SU-DHL-6 (cell line): ENCODE data around the gene MATCAP1.

Experiments
- H2AFZ ChIP-seq: fragments of 200-600 bp; sonication (generic); 2 replicates; pipeline ENCODE4 v1.6.1; 2014; ENCODE audit warnings: low read depth, mild to moderate bottlenecking, moderate library complexity, mixed read lengths, antibody characterized with exemption, low read length; ENCODE audit not compliant: severe bottlenecking
- H3F3A ChIP-seq: fragments of 200-600 bp; shearing (Covaris generic); 2 replicates; pipeline ENCODE4 v1.6.0; 2016; ENCODE audit warnings: antibody characterized with exemption, mild to moderate bottlenecking; ENCODE audit not compliant: insufficient read depth
- H3K27ac ChIP-seq: fragments of 200-600 bp; sonication (generic); 2 replicates; pipeline ENCODE4 v1.5.1; 2016; ENCODE audit warnings: low read depth, mild to moderate bottlenecking, low read length, moderate library complexity, mixed read lengths
- H3K27me3 ChIP-seq: fragments of 200-600 bp; sonication (generic), shearing (Covaris generic); 2 replicates; pipeline ENCODE4 v1.6.0; 2014; ENCODE audit warnings: mild to moderate bottlenecking, low read length
- H3K36me3 ChIP-seq: fragments of 200-600 bp; sonication (generic); 2 replicates; pipeline ENCODE4 v1.6.1; 2014; ENCODE audit warnings: mild to moderate bottlenecking, low read length, mixed read lengths
- H3K4me2 ChIP-seq: fragments of 300-600, 200-600 bp; shearing (Covaris generic), sonication (generic); 2 replicates; pipeline ENCODE4 v1.6.0; 2014; ENCODE audit warnings: low read length, low read depth, mild to moderate bottlenecking; ENCODE audit not compliant: poor library complexity, severe bottlenecking
- H3K4me3 ChIP-seq: fragments of 200-600 bp; sonication (generic); 2 replicates; pipeline ENCODE4 v1.5.1; 2014; ENCODE audit warnings: antibody characterized with exemption, low read length, mild to moderate bottlenecking, mixed read lengths; ENCODE audit not compliant: insufficient read depth, poor library complexity, severe bottlenecking
- H3K79me2 ChIP-seq: fragments of 200-600 bp; sonication (generic); 2 replicates; pipeline ENCODE4 v1.6.1; 2014; ENCODE audit warnings: mild to moderate bottlenecking, low read length, moderate library complexity; ENCODE audit not compliant: insufficient read depth
- H3K9ac ChIP-seq: fragments of 200-600 bp; sonication (generic); 2 replicates; pipeline ENCODE4 v1.7.0; 2014; ENCODE audit warnings: mild to moderate bottlenecking, low read length
- H3K9me2 ChIP-seq: fragments of 200-600 bp; sonication (generic); replicated peaks from 2 replicates; pipeline ENCODE4 v1.6.1; 2014; ENCODE audit warnings: low read length; ENCODE audit not compliant: insufficient read depth
- H3K9me3 ChIP-seq: fragments of 200-600 bp; sonication (generic); 2 replicates; pipeline ENCODE4 v1.6.1; 2014; ENCODE audit warnings: low read length, mixed read lengths; ENCODE audit not compliant: insufficient read depth
- H4K20me1 ChIP-seq: fragments of 200-600 bp; sonication (generic); 2 replicates; pipeline ENCODE4 v1.6.1; 2014; ENCODE audit warnings: low read depth, mild to moderate bottlenecking, antibody characterized with exemption, low read length, moderate library complexity, mixed read lengths
- EZH2phosphoT487 ChIP-seq: fragments of 200-600 bp; sonication (generic), shearing (Covaris generic); conservative IDR thresholded peaks from 2 replicates; pipeline ENCODE4 v1.6.1; 2018; ENCODE audit warnings: mild to moderate bottlenecking, antibody characterized with exemption, low read length, moderate library complexity, mixed read lengths
- TF ChIP-seq, protein P1 (sequence below): fragments of 200-600 bp; sonication (generic); IDR thresholded peaks from one replicate; pipeline ENCODE4 v1.5.1; 2017; ENCODE audit warnings: antibody characterized with exemption, mild to moderate bottlenecking, low read length, moderate library complexity; ENCODE audit not compliant: insufficient read depth, poor library complexity, severe bottlenecking

The MATCAP1 gene

DNA sequence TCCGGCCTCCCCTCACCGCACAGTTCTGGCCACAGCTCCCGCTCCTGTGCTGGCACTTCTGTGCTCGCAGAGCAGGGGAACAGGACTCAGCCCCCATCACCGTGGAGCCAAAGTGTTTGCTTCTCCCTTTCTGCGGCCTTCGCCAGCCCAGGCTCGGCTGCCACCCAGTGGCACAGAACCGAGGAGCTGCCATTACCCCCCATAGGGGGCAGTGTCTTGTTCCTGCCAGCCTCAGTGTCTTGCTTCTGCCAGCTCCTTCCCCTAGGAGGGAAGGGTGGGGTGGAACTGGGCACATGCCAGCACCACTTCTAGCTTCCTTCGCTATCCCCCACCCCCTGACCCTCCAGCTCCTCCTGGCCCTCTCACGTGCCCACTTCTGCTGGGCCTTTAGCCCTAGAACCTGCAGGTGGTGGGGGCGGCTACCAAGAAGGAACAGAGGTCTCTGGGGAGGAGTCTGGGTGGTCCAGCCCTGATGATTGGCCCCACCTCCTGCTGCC, 14.5 kb upstream of the MATCAP1 start:
- Histone ChIP-seq H3K4me3 (no peak overlapping the region), H3K27ac (no peak overlapping the region), H3K4me2 (no peak overlapping the region), H2AFZ (no peak overlapping the region), H3K36me3 (no peaks in the 10 kb centered on the region), H3K9me2 (no peaks in the 10 kb centered on the region), H3K27me3 (no peaks in the 10 kb centered on the region), H4K20me1 (no peaks in the 10 kb centered on the region), H3F3A (no peaks in the 10 kb centered on the region), H3K9ac (no peak overlapping the region), H3K79me2 (peaks cover 11% of the 10 kb centered on the region), H3K9me3 (no peaks in the 10 kb centered on the region)
- TF ChIP-seq, protein P1, sequence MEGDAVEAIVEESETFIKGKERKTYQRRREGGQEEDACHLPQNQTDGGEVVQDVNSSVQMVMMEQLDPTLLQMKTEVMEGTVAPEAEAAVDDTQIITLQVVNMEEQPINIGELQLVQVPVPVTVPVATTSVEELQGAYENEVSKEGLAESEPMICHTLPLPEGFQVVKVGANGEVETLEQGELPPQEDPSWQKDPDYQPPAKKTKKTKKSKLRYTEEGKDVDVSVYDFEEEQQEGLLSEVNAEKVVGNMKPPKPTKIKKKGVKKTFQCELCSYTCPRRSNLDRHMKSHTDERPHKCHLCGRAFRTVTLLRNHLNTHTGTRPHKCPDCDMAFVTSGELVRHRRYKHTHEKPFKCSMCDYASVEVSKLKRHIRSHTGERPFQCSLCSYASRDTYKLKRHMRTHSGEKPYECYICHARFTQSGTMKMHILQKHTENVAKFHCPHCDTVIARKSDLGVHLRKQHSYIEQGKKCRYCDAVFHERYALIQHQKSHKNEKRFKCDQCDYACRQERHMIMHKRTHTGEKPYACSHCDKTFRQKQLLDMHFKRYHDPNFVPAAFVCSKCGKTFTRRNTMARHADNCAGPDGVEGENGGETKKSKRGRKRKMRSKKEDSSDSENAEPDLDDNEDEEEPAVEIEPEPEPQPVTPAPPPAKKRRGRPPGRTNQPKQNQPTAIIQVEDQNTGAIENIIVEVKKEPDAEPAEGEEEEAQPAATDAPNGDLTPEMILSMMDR = peak; percentile 71
- no peak for TF ChIP-seq EZH2phosphoT487

DNA sequence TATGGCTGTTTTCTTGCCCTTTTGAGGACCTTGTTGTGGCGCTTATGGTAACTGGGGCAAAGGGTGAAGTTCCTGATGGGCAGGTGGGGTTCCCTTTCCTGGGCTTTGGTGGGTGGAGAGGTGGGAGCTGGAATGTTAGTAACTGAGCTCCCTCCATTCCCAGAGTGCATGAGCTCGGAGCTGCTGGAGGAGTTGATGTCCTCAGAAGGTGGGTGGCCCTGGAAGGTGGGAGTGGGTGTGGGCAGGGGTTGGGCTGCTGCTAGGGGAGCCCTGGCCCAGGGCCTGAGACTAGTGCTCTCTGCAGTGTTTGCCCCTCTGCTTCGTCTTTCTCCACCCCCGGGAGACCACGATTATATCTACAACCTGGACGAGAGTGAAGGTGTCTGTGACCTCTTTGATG, 13.9 kb upstream of the MATCAP1 start:
- H3K9ac ChIP-seq = no peak overlapping the region
- H3K27ac ChIP-seq = no peak overlapping the region
- no peaks in the 10 kb centered on the region for H3K27me3 ChIP-seq
- H3K9me3 ChIP-seq = no peaks in the 10 kb centered on the region
- H3K9me2 ChIP-seq = no peaks in the 10 kb centered on the region
- H3K36me3 ChIP-seq = no peaks in the 10 kb centered on the region
- no peaks in the 10 kb centered on the region for H3F3A ChIP-seq
- H4K20me1 ChIP-seq = no peaks in the 10 kb centered on the region
- peaks cover 17% of the 10 kb centered on the region for H3K79me2 ChIP-seq
- H3K4me2 ChIP-seq = no peak overlapping the region
- no peak overlapping the region for H3K4me3 ChIP-seq
- no peak for TF ChIP-seq EZH2phosphoT487
- TF ChIP-seq, protein P1 = no peak
- no peak overlapping the region for H2AFZ ChIP-seq

DNA sequence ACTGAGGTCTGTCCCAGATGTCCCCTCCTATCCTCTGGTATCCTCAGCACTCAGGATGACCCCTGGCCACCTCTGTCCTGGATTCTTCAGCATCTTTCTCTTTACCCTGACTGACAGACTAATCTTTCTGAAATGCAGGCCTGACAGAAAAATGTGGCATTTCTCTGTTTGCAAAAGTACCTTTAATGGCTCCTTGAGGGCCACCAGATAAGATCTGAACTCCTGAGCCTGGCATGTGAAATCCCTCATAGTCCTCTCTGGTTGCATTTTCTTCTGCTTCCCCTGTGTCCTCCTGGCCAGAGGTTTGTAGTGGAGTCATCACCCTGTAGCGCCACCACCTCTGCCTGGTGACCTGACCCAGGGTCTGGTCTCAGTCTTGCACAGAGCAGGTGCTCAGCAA, 13.1 kb upstream of the MATCAP1 start:
- Histone ChIP-seq H3K27ac (no peak overlapping the region), H3K36me3 (no peaks in the 10 kb centered on the region), H3K9ac (no peak overlapping the region), H4K20me1 (no peaks in the 10 kb centered on the region), H3F3A (no peaks in the 10 kb centered on the region), H3K4me2 (no peak overlapping the region), H3K79me2 (peaks cover 24% of the 10 kb centered on the region), H3K9me2 (no peaks in the 10 kb centered on the region), H3K4me3 (no peak overlapping the region), H2AFZ (no peak overlapping the region), H3K9me3 (no peaks in the 10 kb centered on the region), H3K27me3 (no peaks in the 10 kb centered on the region)
- TF ChIP-seq EZH2phosphoT487 = no peak
- TF ChIP-seq, protein P1 = no peak
